Measurements from ENCODE around the gene SCNN1B.

DNA sequence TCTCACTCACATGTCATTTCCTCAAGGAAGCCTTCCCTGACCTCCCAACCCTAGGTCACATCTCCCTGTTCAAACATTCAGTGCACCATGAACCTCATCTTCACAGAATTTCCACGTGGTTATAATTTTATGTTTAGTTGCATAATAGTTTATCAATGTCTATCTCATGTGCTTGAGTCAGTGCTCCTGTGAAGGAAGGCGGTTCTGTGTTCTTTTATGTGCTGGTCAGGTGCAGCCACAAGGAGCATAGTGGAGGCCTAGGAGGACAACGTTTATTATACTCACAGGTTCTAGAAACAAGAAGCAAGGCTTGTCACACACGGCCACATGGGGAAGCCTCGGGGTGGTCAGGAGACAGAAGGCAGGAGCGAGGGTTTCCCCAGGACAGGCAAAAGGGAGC lies 34.5 kb upstream of the SCNN1B start:
- TF ChIP-seq, protein P1, sequence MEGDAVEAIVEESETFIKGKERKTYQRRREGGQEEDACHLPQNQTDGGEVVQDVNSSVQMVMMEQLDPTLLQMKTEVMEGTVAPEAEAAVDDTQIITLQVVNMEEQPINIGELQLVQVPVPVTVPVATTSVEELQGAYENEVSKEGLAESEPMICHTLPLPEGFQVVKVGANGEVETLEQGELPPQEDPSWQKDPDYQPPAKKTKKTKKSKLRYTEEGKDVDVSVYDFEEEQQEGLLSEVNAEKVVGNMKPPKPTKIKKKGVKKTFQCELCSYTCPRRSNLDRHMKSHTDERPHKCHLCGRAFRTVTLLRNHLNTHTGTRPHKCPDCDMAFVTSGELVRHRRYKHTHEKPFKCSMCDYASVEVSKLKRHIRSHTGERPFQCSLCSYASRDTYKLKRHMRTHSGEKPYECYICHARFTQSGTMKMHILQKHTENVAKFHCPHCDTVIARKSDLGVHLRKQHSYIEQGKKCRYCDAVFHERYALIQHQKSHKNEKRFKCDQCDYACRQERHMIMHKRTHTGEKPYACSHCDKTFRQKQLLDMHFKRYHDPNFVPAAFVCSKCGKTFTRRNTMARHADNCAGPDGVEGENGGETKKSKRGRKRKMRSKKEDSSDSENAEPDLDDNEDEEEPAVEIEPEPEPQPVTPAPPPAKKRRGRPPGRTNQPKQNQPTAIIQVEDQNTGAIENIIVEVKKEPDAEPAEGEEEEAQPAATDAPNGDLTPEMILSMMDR (conservative IDR thresholded peaks at IDR 0.05 in 1 of 2, IDR thresholded peaks at IDR 0.05 in 1 of 2; ENCODE audit: extremely low read depth in 1 of 2, insufficient read depth in 1 of 2, low read depth in 1 of 2, low read length in 2 of 2) = no peak
- no peak for TF ChIP-seq EZH2 (IDR thresholded peaks at IDR 0.05; ENCODE audit: borderline replicate concordance, low read length)
